PC-9 (cell line): Measurements from ENCODE around the gene NMRK2.

ENCODE experiments used
- EZH2 ChIP-seq: fragments of 200-600 bp; sonication (generic); IDR thresholded peaks from 2 replicates; pipeline ENCODE4 v1.8.0; 2017; ENCODE audit warnings: antibody characterized with exemption, low read depth
- TF ChIP-seq, protein P1 (sequence below): fragments of 200-600 bp; sonication (generic); conservative IDR thresholded peaks from 2 replicates; pipeline ENCODE4 v1.6.1; 2017; ENCODE audit warnings: mixed run types, antibody characterized with exemption, mild to moderate bottlenecking, moderate library complexity

DNA sequence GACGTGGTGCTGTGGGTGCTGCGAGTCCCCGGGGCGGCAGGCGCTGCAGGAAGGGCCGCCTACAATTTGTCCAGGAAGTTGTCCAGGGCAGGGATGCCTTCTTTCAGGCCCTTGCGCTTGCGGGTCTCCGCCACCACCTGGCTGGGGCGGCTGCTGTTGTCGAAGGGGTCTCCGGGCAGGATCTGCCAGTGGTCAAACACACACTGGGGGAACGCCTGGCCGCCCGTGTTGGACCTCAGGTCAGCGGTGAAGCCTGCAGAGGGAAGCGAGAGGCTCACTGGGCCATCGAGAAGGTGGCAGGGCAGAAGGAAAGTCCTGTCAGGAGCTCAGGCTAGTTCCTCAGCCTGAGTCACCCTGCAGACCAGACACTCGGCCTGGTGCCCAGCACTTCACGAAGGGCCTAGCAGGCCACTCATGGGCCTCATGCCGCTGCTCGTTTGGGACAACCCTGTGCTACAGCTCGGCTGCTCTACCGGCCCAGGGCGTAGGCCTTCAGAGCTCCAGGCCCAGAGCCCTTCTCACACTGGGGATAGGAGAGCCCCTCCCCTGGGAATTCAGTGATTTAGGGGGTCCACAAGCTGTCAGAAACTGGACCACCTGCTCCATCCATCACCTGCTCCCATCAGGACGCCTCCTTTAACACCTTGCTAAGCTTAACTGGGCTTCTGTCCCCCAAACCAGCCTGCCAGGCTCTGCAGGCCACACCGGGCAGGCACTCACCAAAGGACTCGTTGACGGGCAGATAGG, 43.8 kb downstream of the NMRK2 start:
- TF ChIP-seq, protein P1, sequence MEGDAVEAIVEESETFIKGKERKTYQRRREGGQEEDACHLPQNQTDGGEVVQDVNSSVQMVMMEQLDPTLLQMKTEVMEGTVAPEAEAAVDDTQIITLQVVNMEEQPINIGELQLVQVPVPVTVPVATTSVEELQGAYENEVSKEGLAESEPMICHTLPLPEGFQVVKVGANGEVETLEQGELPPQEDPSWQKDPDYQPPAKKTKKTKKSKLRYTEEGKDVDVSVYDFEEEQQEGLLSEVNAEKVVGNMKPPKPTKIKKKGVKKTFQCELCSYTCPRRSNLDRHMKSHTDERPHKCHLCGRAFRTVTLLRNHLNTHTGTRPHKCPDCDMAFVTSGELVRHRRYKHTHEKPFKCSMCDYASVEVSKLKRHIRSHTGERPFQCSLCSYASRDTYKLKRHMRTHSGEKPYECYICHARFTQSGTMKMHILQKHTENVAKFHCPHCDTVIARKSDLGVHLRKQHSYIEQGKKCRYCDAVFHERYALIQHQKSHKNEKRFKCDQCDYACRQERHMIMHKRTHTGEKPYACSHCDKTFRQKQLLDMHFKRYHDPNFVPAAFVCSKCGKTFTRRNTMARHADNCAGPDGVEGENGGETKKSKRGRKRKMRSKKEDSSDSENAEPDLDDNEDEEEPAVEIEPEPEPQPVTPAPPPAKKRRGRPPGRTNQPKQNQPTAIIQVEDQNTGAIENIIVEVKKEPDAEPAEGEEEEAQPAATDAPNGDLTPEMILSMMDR = no peak
- no peak for TF ChIP-seq EZH2
